GM12872 (cell line): Measurements from ENCODE around the gene RAB42.

ENCODE experiments used
- CTCF ChIP-seq: IDR thresholded peaks from 3 replicates; pipeline ENCODE4 v1.5.1; 2011; ENCODE audit warnings: low read depth, mild to moderate bottlenecking, low read length, moderate library complexity; ENCODE audit not compliant: insufficient read depth

The RAB42 gene, protein sequence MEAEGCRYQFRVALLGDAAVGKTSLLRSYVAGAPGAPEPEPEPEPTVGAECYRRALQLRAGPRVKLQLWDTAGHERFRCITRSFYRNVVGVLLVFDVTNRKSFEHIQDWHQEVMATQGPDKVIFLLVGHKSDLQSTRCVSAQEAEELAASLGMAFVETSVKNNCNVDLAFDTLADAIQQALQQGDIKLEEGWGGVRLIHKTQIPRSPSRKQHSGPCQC

DNA sequence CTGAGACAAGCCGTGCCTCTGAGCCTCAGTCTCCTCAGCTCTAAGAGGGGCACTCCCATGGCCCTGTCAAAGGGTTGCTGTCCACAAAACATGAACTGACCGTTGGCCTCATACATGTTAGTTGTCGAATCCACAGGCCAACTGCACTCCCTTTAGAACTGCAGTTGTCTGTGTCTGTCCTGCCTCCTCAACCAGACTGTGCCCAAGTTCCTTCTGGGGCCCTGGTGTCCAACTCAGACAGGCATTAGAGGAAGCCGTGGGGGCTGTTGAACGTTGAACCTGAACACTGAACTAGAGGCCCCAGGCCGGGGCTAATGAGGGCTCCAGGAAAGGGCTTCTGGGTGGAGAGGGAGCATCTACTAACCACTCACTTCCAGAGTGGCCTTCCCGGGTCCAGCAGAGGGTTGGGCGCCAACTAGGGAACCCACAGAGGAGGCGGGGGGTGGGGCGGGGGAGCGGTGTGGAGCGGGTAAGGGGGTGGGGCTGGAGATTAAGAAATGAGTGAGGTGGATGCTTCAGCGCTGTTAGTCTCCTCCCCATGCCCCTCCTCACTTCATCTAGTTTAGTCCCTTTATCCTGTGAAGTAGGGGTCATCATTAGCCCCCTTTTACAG, at the start of gene RAB42:
TSS of gene RAB42 (plus strand) at position 558 of the 613 bp plus-strand sequence. CDS start 247 bp downstream, outside the sequence.
- TF ChIP-seq CTCF, result no peak

- TF ChIP-seq CTCF, result no peak
Measured at GRCh38 chr1:28545246-28545628, 46.8 kb upstream of the RAB42 start.

GRCh38 chr1:28548318-28548717, 43.7 kb upstream of the RAB42 start:
- TF ChIP-seq CTCF, result no peak

DNA sequence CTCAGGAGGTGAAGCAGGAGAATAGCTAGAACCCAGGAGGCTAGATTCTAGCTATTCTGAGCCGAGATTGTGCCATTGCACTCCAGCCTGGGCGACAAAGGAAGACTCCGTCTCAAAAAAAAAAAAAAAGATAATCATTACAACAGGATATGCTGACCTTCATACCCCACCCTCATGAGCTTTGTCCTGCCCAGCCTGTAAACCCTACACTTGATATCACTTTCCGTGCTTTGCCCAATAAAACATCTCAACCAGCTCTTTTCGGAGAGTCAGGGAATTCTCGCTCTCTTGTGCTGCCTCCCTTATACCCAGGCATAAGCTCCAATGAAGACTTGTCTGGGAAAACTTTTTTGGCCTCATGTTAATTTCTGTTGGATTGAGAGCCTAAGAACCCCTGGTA, 40.7 kb upstream of the RAB42 start:
- no peak for TF ChIP-seq CTCF

- TF ChIP-seq CTCF, result no peak
Measured at GRCh38 chr1:28552758-28553663, 39.1 kb upstream of the RAB42 start, which contains the start of gene TRNAU1AP. TSS of gene TRNAU1AP (plus strand) at chr1:28553085. CDS start at chr1:28553111, 26 bp downstream.

DNA sequence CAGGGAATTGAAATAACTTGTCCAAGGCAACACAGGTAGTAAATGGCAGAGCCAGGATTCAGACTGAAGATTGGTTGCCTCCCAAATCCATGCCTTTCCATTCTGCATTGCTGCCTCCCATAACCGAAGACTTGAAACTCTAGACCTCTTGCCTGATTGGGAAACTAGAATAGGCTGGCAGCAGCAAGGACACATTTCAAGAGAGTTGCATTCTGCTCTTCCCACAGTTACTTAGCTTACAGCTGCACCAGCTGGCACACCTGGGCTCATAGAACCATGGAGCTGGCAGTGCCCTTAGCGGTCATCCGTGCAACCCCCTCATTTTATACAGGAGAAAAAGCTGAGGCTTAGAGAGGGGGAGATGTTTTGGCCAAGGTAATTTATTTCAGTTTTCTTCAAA, 31.2 kb upstream of the RAB42 start:
- no peak for TF ChIP-seq CTCF

DNA sequence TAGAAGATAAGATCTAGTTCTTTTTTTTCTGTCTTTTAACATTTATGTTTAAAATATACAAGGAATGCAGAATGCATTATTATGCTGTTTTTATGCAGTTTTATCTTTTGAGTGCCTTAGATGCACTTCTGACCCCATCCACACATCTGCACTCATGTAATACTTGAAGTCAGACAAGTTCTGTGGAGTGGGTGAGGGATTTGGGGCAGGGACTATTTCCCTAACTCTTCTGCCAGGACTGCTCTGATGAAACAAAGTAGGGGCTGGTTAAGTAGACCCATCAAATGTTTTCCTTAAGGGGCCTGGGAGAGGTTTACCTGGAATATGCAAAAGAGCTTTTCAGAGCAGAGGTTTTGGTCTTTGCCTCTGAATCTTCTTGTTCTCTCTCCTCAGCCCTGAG, 27.8 kb upstream of the RAB42 start:
- no peak for TF ChIP-seq CTCF
